Tibial artery (tissue), 4 donors: ENCODE data around the gene PIANP.

Source experiments
- DNase-seq, 2 donors: peaks; one replicate each; pipeline ENCODE4 v3.0.0-alpha.2; 2019
- H3K27ac ChIP-seq, 2 donors: fragments of 200-600 bp; sonication (generic) in 1 of 2; 1 replicate in 1 of 2; 2 replicates in 1 of 2; pipeline ENCODE4 v1.5.1; 2018 to 2019; ENCODE audit warnings: mild to moderate bottlenecking in 1 of 2
- H3K27me3 ChIP-seq, 2 donors: fragments of 200-600 bp; sonication (generic) in 1 of 2; one replicate each; pipeline versions ENCODE4 v1.5.1 to v1.6.0; 2016 to 2019
- H3K36me3 ChIP-seq, 3 donors: fragments of 200-600 bp; sonication (generic) in 2 of 3; one replicate each; pipeline ENCODE4 v1.5.1; 2016 to 2019; ENCODE audit warnings: mild to moderate bottlenecking in 2 of 3
- H3K4me1 ChIP-seq, 4 donors: fragments of 200-600 bp; sonication (generic) in 2 of 4; 1 replicate in 3 of 4; 2 replicates in 1 of 4; pipeline ENCODE4 v1.5.1; 2016 to 2019
- H3K4me3 ChIP-seq, 2 donors: fragments of 200-600 bp; sonication (generic) in 1 of 2; 1 replicate in 1 of 2; 2 replicates in 1 of 2; pipeline ENCODE4 v1.5.1; 2018 to 2019; ENCODE audit warnings: mild to moderate bottlenecking in 2 of 2
- H3K9me3 ChIP-seq, 3 donors: fragments of 200-600 bp; sonication (generic) in 1 of 3; one replicate each; pipeline ENCODE4 v1.5.1; 2016 to 2019
- CTCF ChIP-seq, 2 experiments: fragments of 200-600 bp in 1 of 2; fragments of 450-650 bp in 1 of 2; IDR thresholded peaks; one replicate each; pipeline ENCODE4 v1.5.1; 2017 to 2019; ENCODE audit warnings: antibody characterized with exemption in 2 of 2, mild to moderate bottlenecking in 1 of 2, moderate library complexity in 1 of 2
- intact Hi-C: fragments of 100-400 bp; cut with DNase I; formaldehyde crosslinking; loops from one replicate; pipeline ENCODE4 v1.15.0; 2023; ENCODE audit warnings: low total_unique reads

Gene PIANP

GRCh38 chr12:6653342-6653741 is 47.3 kb downstream of the PIANP start:
- no peaks in the 10 kb centered on the region for H3K9me3 ChIP-seq
- peaks cover 77 to 100% (median 90%) of the 10 kb centered on the region in 3 donors for H3K36me3 ChIP-seq
- no peak for DNase-seq
- intact Hi-C loops = no loop called here
- no peaks in the 10 kb centered on the region for H3K27me3 ChIP-seq
- H3K4me3 ChIP-seq = no peak overlapping the region
- TF ChIP-seq CTCF (IDR thresholded peaks at IDR 0.05) = no peak
- no peak overlapping the region for H3K27ac ChIP-seq
- H3K4me1 ChIP-seq = no peaks in the 10 kb centered on the region

- intact Hi-C loops = no loop called here
These were observed 48.2 kb downstream of the PIANP start for GRCh38 chr12:6652391-6652790.

GRCh38 chr12:6650832-6651231 is 49.8 kb downstream of the PIANP start:
- Histone ChIP-seq H3K36me3 (peaks cover 61 to 81% (median 68%) of the 10 kb centered on the region in 3 donors), H3K9me3 (no peaks in the 10 kb centered on the region), H3K4me3 (no peak overlapping the region), H3K27me3 (no peaks in the 10 kb centered on the region), H3K4me1 (peaks cover 0 to 14% (median 5%) of the 10 kb centered on the region in 4 donors), H3K27ac (no peak overlapping the region)
- TF ChIP-seq CTCF (IDR thresholded peaks at IDR 0.05) = no peak
- intact Hi-C loops = no loop called here
- DNase-seq = no peak

More at GRCh38 chr12:6652391-6652790, 48.2 kb downstream of the PIANP start:
- peaks cover 75 to 96% (median 84%) of the 10 kb centered on the region in 3 donors for H3K36me3 ChIP-seq
- H3K27me3 ChIP-seq = no peaks in the 10 kb centered on the region
- no peak overlapping the region for H3K27ac ChIP-seq
- no peaks in the 10 kb centered on the region for H3K9me3 ChIP-seq
- DNase-seq = no peak
- TF ChIP-seq CTCF (IDR thresholded peaks at IDR 0.05) = no peak
- H3K4me1 ChIP-seq = peaks cover 0 to 5% (median 2%) of the 10 kb centered on the region in 4 donors
- no peak overlapping the region for H3K4me3 ChIP-seq

- DNase-seq = peak; percentile 79 to 90
- peak within 1 kb of the TSS in 1 of 2 donors; percentile 62 for H3K27ac ChIP-seq
- peaks cover 32 to 44% (median 32%) of the 10 kb centered on the region in 3 donors for H3K36me3 ChIP-seq
- peak within 1 kb of the TSS; percentile 46 to 53 for H3K4me3 ChIP-seq
- H3K4me1 ChIP-seq = peaks cover 0 to 14% (median 5%) of the 10 kb centered on the region in 4 donors
- TF ChIP-seq CTCF (IDR thresholded peaks at IDR 0.05) = no peak
- H3K27me3 ChIP-seq = no peaks in the 10 kb centered on the region
- no peaks in the 10 kb centered on the region for H3K9me3 ChIP-seq
- intact Hi-C loops = no loop called here
These were observed 53.5 kb downstream of the PIANP start, which contains the start of gene ACRBP for GRCh38 chr12:6647083-6647604. Gene ACRBP, minus strand, starts transcription at chr12:6647432. Its CDS starts 66 bp downstream, at chr12:6647366.

- Histone ChIP-seq H3K36me3 (peaks cover 28 to 37% (median 28%) of the 10 kb centered on the region in 3 donors), H3K9me3 (no peaks in the 10 kb centered on the region), H3K27me3 (no peaks in the 10 kb centered on the region), H3K27ac (peak overlapping the region in 1 of 2 donors; percentile 62), H3K4me1 (peaks cover 0 to 14% (median 5%) of the 10 kb centered on the region in 4 donors), H3K4me3 (peak overlapping the region; percentile 46 to 53)
- DNase-seq = no peak
- TF ChIP-seq CTCF (IDR thresholded peaks at IDR 0.05) = no peak
- intact Hi-C loops = no loop called here
These were observed 54.1 kb downstream of the PIANP start for GRCh38 chr12:6646276-6647082.
